ENCODE measurements around the gene PLAGL1. TPM values are rescaled to one million over a fixed set of nuclear protein-coding genes. Genes with fewer than 3 reads are reported as not detected.
"Not testable (repeated sequence)": the region's sequence is repeated elsewhere in the genome, so short reads cannot be mapped to it uniquely, and the experiment has no call there.

PLAGL1 gene
- total RNA-seq, 4 donors from 2014 or later = 6.6 to 10.5 (median 7.4) TPM

GRCh38 chr6:143929975-143930374 is 78.1 kb downstream of the PLAGL1 start:
- no peak for TF ChIP-seq CTCF (IDR thresholded peaks at IDR 0.05)
- TF ChIP-seq POLR2A (IDR thresholded peaks at IDR 0.05) = no peak
- no peaks in the 10 kb centered on the region for H3K36me3 ChIP-seq
- no peak for DNase-seq
- intact Hi-C loops (cut with DNase I) = no loop called here
- H3K9me3 ChIP-seq = no peaks in the 10 kb centered on the region
- H3K27ac ChIP-seq = no peak overlapping the region
- H3K4me3 ChIP-seq (replicated peaks in 1 of 3) = no peak overlapping the region
- H3K27me3 ChIP-seq = no peaks in the 10 kb centered on the region
- H3K4me1 ChIP-seq = no peaks in the 10 kb centered on the region

GRCh38 chr6:143928853-143929252 is 79.2 kb downstream of the PLAGL1 start:
- no peaks in the 10 kb centered on the region for H3K27me3 ChIP-seq
- no peaks in the 10 kb centered on the region for H3K36me3 ChIP-seq
- WGBS, 2 donors = 91 to 98% methylated on average over 1 of the region's 1 CpG
- intact Hi-C loops (cut with DNase I) = no loop called here
- no peak for TF ChIP-seq CTCF (IDR thresholded peaks at IDR 0.05)
- TF ChIP-seq POLR2A (IDR thresholded peaks at IDR 0.05) = no peak
- no peaks in the 10 kb centered on the region for H3K4me1 ChIP-seq
- no peak overlapping the region for H3K4me3 ChIP-seq (replicated peaks in 1 of 3)
- H3K9me3 ChIP-seq = no peaks in the 10 kb centered on the region
- H3K27ac ChIP-seq = no peak overlapping the region
- no peak for DNase-seq

GRCh38 chr6:143917026-143917425 is 91.0 kb downstream of the PLAGL1 start:
- intact Hi-C loops (cut with DNase I); H3K4me1 ChIP-seq; H3K4me3 ChIP-seq (replicated peaks in 1 of 3); H3K27ac ChIP-seq; DNase-seq; H3K36me3 ChIP-seq; H3K9me3 ChIP-seq; H3K27me3 ChIP-seq: not testable (repeated sequence)
- WGBS, 2 donors = 85% methylated on average over 4 of the region's 4 CpGs

DNA sequence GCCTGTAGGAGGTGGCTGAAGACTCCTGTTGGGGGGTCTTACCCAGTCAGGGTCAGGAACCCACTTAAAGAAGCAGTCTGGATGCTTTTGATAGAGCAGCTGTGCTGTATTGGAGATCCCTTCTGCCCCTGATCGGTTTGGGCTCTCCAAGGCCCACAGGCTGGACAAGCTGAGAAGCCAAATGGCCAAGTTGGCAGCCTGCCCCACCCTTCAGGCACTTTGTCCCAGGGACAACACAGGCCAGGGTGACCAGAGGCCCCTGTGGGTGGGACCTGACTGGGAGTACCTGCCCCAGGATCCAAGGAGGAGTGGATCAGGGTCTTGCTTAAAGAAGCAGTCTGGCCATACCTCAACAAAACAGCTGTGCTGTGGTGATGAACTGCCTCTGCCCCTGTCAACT is 95.4 kb downstream of the PLAGL1 start:
- H3K27ac ChIP-seq = no peak overlapping the region
- TF ChIP-seq CTCF (IDR thresholded peaks at IDR 0.05) (no peak), POLR2A (IDR thresholded peaks at IDR 0.05) (no peak)
- DNase-seq = no peak
- no peaks in the 10 kb centered on the region for H3K27me3 ChIP-seq
- intact Hi-C loops (cut with DNase I) = no loop called here
- no peaks in the 10 kb centered on the region for H3K9me3 ChIP-seq
- 83% methylated on average over 1 of the region's 1 CpG; no CpG with 5 or more reads in 1 of the 2 donors for WGBS, 2 donors
- H3K4me3 ChIP-seq (replicated peaks in 1 of 3) = no peak overlapping the region
- H3K4me1 ChIP-seq = no peaks in the 10 kb centered on the region
- no peaks in the 10 kb centered on the region for H3K36me3 ChIP-seq

DNA sequence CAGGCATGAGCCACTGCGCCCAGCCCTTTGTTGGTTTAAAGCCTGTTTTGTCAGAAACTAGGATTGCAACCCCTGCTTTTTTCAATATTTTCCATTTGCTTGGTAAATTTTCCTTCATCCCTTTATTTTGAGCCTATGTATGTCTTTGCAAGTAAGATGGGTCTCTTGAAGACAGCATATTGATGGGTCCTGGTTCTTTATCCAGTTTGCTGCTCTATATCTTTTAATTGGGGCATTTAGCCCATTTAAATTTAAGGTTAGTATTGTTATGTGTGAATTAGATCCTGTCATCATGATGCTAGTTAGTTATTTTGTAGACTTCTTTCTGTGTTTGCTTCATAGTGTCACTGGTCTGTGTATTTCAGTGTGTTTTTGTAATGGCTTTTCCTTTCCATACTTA is 97.0 kb downstream of the PLAGL1 start:
- DNase-seq = no peak
- H3K36me3 ChIP-seq = no peaks in the 10 kb centered on the region
- H3K4me3 ChIP-seq (replicated peaks in 1 of 3) = no peak overlapping the region
- WGBS, 2 donors = 96 to 97% methylated on average over 1 of the region's 1 CpG
- H3K27me3 ChIP-seq = no peaks in the 10 kb centered on the region
- H3K9me3 ChIP-seq = no peaks in the 10 kb centered on the region
- TF ChIP-seq CTCF (IDR thresholded peaks at IDR 0.05) (no peak), POLR2A (IDR thresholded peaks at IDR 0.05) (no peak)
- no peak overlapping the region for H3K27ac ChIP-seq
- H3K4me1 ChIP-seq = no peaks in the 10 kb centered on the region
- intact Hi-C loops (cut with DNase I) = no loop called here

DNA sequence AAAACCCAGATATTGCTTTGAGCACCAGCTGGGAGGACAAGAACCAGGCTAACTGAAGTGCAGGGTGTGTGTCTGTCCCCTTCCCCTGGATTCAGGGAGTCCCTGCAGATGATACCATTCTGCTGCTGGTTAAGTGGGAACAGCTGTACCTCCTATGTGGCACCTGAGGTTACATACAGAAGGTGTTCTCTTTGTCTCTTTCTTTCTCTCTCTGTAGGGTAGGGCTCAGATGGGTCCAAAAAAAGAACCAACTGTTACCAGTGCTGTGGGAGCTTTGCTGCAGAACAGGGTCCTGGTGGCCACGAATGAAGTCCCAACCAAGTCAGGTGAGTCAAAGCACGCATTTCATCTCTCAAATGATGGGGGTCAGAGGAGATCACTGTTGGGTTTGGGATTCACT is 105.2 kb downstream of the PLAGL1 start:
- no peaks in the 10 kb centered on the region for H3K27me3 ChIP-seq
- DNase-seq = no peak
- TF ChIP-seq CTCF (IDR thresholded peaks at IDR 0.05) (no peak), POLR2A (IDR thresholded peaks at IDR 0.05) (no peak)
- H3K4me3 ChIP-seq (replicated peaks in 1 of 3) = no peak overlapping the region
- intact Hi-C loops (cut with DNase I) = no loop called here
- H3K9me3 ChIP-seq = no peaks in the 10 kb centered on the region
- WGBS, 2 donors = 87 to 92% methylated on average over 2 of the region's 2 CpGs
- peaks cover 16 to 17% of the 10 kb centered on the region in 2 donors for H3K4me1 ChIP-seq
- H3K27ac ChIP-seq = peak overlapping the region; percentile 63 to 85 (median 70)
- H3K36me3 ChIP-seq = no peaks in the 10 kb centered on the region
